HG02973 (cell line): ENCODE measurements around the gene SFRP2.

Experiments
- ATAC-seq: cut with Tn5 transposase; IDR thresholded peaks from one replicate; pipeline ENCODE4 v1.9.1; 2021; ENCODE audit warnings: moderate library complexity; ENCODE audit not compliant: unreplicated experiment

The SFRP2 gene

GRCh38 chr4:153798420-153798819 is 9.5 kb upstream of the SFRP2 start:
- ATAC-seq = no peak

DNA sequence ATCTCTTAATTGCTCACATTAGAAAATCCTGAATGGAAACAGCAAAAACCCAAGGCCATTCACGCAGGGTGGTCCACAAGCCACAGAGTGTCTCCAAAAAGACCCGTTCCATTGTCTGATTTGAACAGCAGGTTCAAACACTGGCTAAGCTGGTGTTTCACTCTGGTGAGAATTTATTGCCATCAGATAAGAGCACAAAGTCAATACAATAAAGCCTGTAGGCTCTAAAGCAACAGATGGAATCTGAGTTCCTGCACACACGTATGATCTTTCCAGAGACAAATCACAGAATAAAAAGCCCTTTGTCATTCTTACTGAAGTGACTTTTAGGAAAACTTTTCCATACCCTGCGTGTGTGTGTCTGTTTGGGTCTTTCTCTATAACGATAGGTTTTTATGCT is 5.1 kb upstream of the SFRP2 start:
- no peak for ATAC-seq

- no peak for ATAC-seq
These were observed 3.9 kb upstream of the SFRP2 start for GRCh38 chr4:153792618-153793247.

GRCh38 chr4:153791746-153792617 is 3.1 kb upstream of the SFRP2 start:
- no peak for ATAC-seq

DNA sequence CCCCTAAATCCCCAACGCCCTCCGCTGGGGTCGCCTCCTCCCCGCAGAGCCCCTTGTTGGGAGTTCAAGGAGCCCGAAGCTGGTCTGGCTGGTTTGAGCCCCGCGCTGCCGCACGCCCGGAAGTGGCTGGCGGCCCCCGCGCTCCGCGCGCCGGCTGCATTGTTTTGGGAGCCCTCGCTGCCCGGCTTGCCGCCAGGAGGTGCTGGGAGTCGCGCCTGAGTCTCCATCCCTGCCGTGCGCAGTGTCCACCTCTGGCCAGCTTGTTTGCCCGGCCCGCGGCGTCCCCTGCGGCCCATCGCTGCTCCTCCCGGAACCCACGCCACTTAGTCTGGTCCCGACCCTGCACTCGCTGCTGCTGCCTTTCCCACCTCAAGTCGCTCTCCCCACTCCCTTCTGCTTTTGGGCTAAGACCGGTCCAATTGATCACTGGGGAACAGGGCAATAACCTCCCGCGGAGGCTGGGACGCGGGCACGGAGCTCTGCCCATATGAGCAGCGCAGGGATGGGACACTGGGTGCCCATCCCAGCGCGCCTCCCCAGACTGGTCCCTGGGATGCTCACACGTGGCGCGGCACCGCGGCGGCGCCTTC is 2.2 kb upstream of the SFRP2 start:
- ATAC-seq = no peak

DNA sequence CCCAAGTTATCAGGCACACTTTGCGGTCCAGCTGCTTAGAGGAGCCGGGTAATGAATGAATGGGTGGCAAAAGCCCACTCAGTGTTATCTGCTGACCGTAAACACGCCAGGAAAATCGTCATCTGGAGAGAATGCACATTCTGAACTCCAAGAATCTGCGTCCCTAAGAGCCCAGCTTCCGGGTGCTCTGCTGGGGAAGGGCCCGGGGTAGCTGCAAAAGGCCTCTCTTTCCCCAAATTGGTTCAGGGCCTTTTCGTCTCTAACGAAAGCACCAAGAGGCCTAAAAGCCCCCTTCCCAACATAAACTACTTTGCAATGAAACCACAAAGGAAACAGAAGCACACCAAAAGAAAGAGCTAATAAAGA is 1.6 kb upstream of the SFRP2 start:
- ATAC-seq = no peak

DNA sequence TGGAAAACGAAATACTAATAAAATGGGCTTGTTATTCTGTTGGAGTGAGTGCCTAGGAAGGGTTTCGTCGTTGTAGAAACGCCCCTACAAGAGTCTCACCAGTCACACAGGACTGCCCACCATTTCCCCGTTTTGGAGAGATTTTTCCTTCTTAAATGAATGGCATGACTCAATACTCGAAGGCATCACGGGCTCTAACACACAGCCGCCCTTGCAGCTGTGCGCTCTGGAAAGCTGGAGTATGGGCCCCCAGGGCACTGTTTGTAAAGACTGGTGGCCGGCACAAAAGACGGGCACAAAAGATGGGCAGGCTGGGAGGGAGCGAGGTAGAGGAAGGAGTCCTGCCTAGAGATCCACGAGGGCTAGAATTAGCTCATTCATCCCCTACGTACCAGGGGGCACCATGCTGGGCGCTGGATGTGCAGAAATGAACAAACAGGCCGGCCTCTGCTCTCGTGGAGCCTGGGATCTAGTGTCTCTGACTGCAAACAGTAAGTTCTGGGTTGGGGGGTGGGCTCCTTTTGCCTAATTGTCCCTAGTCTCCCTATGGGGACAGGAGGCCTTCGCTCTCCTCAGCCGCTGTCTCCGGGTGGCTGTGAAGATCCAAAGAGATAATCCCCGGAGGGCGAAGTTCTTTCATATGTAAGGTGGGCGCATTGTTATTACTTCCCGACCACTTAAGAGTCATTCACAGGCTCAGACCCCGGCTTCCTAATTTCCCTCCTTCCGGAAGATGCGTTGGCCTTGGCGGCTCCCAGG is 1.0 kb upstream of the SFRP2 start:
- no peak for ATAC-seq

GRCh38 chr4:153788051-153788412 is 851 bp downstream of the SFRP2 start:
- ATAC-seq = no peak

- ATAC-seq = no peak
These were observed 1.3 kb downstream of the SFRP2 start for GRCh38 chr4:153787575-153787974.

GRCh38 chr4:153787061-153787560 is 1.8 kb downstream of the SFRP2 start:
- no peak for ATAC-seq

- no peak for ATAC-seq
These were observed 2.8 kb downstream of the SFRP2 start for GRCh38 chr4:153785910-153786721.

DNA sequence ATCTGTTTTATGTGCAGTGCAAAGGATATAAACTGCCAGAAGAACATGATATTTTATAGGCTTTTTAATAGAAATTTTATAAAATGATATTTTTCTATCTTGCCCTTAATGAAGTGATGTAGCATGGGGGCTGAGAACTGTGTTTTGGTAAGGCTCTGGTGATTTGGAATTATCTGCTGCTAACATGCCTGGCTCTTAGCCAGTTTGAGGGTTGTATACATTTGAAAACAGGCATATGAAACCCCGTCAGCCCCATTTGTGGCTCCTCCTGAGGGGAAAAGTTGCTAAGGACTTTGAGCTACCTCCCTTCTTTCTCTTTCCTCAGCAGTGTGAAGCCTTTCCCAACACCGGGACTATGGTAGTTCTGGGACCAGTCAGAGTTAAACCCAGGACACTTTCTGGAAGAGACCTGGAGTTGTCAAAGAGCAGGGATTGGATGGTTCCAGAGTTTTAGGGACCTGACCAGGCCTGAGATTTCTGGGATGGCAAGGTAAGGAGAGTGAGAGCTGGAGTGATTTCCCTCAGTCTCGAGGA is 4.7 kb downstream of the SFRP2 start:
- ATAC-seq = no peak

DNA sequence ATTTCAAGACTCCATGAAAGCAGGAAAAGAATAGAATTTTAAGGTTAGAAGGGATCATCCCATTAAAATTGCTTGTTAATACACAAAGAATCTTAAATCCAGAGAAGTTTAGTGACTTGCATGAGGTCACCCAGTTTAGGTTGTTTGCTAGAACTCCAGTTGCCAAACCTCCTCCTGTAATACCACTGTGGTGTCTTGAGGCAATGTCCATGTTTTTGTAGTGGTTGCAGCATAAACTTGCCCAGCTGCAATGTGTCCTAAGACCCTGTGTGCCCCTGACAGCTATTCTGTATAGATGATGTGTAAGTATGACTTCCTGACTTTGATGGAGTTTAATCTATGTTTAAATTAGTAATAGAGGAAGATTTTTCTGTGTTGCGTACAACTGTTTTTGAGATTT is 6.3 kb downstream of the SFRP2 start:
- ATAC-seq = no peak

DNA sequence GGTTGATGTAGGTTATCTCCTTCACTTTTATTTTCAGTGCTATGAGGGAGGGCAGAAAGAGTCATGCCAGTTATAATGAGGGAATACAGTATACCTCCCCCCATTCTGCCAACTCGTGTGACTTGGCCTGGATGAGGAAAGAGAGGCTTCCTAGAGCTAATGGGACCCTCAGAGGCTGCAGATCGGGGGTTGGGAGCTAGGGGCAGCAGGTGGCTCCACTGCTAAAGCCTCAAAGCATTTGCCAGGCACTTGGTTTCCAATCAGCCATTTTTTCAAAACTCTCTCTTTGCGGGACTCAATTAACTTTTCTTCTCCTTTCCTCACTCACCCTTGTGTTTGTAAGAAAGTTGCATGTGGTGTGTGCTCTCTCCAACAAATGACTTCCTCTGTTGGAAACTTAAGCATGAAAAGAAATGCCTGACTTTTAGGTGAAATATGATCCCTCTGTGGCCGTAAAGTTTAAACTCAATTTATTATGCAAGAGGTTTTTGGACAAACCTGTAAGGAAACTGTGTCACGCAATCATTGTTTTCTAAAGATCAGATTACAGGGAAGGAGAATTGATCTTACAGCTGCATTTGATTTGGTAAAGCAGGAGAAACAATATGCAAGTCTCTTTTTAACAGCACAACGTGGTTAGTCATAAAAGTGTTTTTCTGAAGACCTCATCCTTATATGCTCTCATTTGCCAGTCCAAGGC is 7.0 kb downstream of the SFRP2 start:
- no peak for ATAC-seq

- no peak for ATAC-seq
These were observed 7.6 kb downstream of the SFRP2 start for GRCh38 chr4:153781280-153781679.

DNA sequence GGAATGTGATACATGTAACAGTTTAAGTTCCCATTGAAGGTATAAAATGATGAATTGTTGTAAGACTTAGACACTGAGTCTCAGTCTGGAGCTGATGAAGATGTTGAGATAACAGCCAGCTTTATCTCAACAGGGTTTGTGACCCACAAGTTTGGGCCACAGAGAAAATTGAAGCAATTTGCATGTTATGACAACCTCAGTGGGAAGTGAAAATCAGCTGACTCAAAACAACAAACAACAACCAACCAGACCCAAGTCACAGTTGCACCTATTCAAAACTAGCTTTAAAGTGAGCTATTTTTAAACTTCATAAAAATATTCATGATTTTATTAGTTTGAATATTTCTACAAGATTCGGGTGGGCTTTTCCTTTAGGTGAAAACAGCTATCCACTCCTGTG is 8.0 kb downstream of the SFRP2 start:
- peak; percentile 87 for ATAC-seq

DNA sequence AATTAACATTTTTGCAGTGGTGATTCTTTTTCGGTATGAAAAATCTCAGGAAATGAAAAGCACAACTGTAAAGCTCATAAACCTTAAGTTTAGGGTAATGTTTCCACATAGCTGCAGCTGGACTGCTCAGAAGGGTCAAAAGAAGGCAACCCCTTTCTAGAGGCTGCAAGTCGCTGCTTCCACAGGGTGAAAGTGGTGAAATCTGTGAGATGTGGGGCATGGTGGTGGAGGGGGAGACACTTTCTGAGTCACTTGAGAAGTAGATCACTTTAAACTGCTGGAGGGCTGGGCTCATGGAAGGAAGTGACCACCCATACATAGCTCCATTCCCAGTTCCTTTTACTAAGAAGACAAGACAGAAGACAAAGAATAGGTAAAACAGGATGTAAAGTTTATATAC is 8.7 kb downstream of the SFRP2 start:
- ATAC-seq = no peak

DNA sequence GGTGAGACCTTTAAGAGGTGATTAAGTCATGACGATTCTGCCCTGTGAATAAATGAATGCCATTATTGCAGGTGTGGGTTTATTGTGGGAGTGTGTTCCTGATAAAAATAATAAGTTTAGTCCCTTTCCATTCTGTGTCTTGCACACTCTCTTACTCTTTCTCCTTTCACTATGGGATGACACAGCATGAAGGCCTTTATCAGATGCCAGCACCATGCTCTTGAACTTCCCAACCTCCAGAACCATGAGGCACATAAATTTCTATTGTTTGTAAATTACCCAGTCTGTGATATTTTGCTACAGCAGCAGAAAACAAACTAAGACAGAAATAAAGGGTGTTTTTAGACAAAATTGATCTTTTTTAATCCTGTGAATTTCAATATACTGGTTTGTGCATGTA is 10.5 kb downstream of the SFRP2 start:
- ATAC-seq = no peak

DNA sequence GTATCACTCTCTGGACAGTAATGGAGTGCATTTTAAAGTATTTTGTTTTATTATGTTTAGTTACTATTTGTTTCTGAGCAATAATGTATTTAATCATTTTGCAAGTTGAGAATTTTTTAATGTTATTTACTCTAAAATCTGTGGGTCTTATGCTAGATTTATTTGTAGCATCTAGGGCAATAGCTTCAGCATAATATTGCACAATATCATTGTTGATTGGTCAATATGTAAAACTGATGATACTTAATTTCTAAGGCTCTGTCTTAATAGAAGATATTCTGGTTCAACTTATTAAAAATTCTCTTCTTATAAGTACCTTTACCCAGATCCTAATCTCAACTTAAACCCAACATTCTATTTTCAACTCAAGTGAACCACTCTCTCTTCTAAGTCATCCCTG is 11.5 kb downstream of the SFRP2 start:
- ATAC-seq = no peak

DNA sequence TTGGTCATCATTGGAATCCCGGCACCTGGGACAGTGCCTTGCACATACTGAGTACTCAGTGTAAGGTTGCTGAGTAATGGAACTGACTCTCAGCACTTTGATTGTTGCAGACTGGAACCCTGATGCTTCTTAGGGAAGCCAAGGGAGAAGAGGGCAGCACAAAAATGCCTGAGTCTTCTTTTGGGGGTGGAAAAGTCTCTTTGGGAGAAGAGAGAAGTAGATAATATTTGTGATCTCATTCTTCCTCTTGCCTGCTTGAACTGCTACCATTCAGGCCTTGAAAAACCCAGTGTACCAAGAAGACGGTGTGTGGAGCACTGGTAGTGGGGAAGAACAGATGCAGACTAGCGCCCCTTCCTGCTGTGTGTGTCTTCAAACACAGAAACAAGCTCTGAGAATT is 12.3 kb downstream of the SFRP2 start:
- ATAC-seq = no peak
